Astrocyte (in vitro differentiated cells and primary cell): Measurements from ENCODE around the gene SOCS4.

Source experiments
- EZH2 ChIP-seq: IDR thresholded peaks from 2 replicates; pipeline ENCODE4 v1.6.1; 2012; ENCODE audit warnings: mild to moderate bottlenecking, low read length, inconsistent platforms; ENCODE audit not compliant: insufficient read depth
- TF ChIP-seq, protein P1 (sequence below): IDR thresholded peaks from 2 replicates; pipeline ENCODE4 v1.5.1; 2011; ENCODE audit warnings: low read depth, mild to moderate bottlenecking, inconsistent platforms, low read length, moderate library complexity; ENCODE audit not compliant: insufficient read depth

GRCh38 chr14:55097881-55098560 is 71.0 kb downstream of the SOCS4 start:
- TF ChIP-seq, protein P1, sequence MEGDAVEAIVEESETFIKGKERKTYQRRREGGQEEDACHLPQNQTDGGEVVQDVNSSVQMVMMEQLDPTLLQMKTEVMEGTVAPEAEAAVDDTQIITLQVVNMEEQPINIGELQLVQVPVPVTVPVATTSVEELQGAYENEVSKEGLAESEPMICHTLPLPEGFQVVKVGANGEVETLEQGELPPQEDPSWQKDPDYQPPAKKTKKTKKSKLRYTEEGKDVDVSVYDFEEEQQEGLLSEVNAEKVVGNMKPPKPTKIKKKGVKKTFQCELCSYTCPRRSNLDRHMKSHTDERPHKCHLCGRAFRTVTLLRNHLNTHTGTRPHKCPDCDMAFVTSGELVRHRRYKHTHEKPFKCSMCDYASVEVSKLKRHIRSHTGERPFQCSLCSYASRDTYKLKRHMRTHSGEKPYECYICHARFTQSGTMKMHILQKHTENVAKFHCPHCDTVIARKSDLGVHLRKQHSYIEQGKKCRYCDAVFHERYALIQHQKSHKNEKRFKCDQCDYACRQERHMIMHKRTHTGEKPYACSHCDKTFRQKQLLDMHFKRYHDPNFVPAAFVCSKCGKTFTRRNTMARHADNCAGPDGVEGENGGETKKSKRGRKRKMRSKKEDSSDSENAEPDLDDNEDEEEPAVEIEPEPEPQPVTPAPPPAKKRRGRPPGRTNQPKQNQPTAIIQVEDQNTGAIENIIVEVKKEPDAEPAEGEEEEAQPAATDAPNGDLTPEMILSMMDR, result no peak
- TF ChIP-seq EZH2, result no peak
